Measurements from ENCODE around the gene CEP112. TPM values are rescaled to one million over a fixed set of nuclear protein-coding genes. Genes with fewer than 3 reads are reported as not detected.
A peak's percentile ranks its signal among the peaks of the same experiment; 100 is the strongest.

Gene CEP112
- total RNA-seq, 1 donor from 2014 or later, result 9.7 TPM

DNA sequence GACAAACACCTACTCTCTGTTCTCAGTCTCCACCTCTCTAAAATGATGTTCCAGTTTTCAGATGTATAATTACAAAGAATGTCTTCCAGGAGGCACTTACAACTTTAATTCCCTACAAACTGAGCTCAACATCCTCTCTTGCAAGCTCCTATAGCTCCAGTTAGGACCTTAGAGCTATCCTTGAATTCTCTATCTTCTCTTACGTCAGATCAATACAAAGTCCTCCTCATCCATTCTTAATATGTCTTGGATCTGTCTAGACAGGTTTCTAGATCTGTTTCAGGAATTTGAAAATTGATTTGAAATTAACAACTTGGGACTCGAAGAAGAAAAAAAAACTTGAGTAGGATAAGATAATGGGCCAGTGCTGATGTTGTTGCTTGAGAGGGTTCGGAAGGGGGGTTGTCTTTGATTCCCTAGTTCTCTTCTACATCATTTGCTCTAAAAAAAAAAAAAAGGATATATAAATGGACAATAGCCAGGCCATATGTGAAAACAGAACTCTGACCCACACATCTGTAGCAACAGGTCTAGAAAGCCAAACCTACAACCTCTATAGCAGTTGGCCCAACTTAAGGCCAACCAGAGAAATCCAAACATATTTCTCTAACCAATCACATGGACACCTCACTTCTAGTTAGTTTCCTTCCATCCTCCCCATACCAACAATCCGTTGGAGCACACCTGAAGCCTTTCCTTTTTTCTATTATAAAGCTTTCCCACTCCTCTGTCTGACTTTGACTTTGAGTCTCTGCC, 38.0 kb upstream of the CEP112 start:
- Histone ChIP-seq H3K4me1 (no peaks in the 10 kb centered on the region), H3K4me3 (no peak overlapping the region), H3K79me2 (ENCODE audit: low read depth) (no peaks in the 10 kb centered on the region), H4K20me1 (ENCODE audit: low read depth) (no peaks in the 10 kb centered on the region), H2AFZ (replicated peaks) (no peak overlapping the region), H3K36me3 (no peaks in the 10 kb centered on the region), H3K4me2 (no peak overlapping the region), H3K27ac (no peak overlapping the region), H3K27me3 (no peaks in the 10 kb centered on the region), H3K9me3 (ENCODE audit: low read depth) (no peaks in the 10 kb centered on the region), H3F3A (ENCODE audit: low read depth) (no peaks in the 10 kb centered on the region), H3K9ac (no peak overlapping the region)
- Mint-ChIP-seq H3K27me3 (ENCODE audit: insufficient read depth, low read depth) (peaks cover 6% of the 10 kb centered on the region), H3K4me3 (no peak overlapping the region), H3K4me1 (no peaks in the 10 kb centered on the region), H3K9me3 (no peaks in the 10 kb centered on the region), H3K27ac (no peak overlapping the region), H3K36me3 (no peaks in the 10 kb centered on the region)
- no peak for DNase-seq (ENCODE audit: low spot score)
- TF ChIP-seq CTCF (IDR thresholded peaks at IDR 0.05) (no peak), EZH2phosphoT487 (IDR thresholded peaks at IDR 0.05) (no peak), EZH2 (IDR thresholded peaks at IDR 0.05) (no peak)

- Mint-ChIP-seq H3K9me3 (no peaks in the 10 kb centered on the region), H3K4me3 (no peak within 1 kb of the TSS), H3K27ac (no peak within 1 kb of the TSS), H3K4me1 (no peaks in the 10 kb centered on the region), H3K27me3 (ENCODE audit: insufficient read depth, low read depth) (peaks cover 6% of the 10 kb centered on the region), H3K36me3 (no peaks in the 10 kb centered on the region)
- no peak within 1 kb of the TSS for H3K4me3 ChIP-seq
- no peak within 1 kb of the TSS for H3K27ac ChIP-seq
- no peaks in the 10 kb centered on the region for H3K27me3 ChIP-seq
- H3K9me3 ChIP-seq (ENCODE audit: low read depth), result no peaks in the 10 kb centered on the region
- no peaks in the 10 kb centered on the region for H3K36me3 ChIP-seq
- no peak for TF ChIP-seq CTCF (IDR thresholded peaks at IDR 0.05)
- H3K4me2 ChIP-seq, result no peak within 1 kb of the TSS
- no peaks in the 10 kb centered on the region for H4K20me1 ChIP-seq (ENCODE audit: low read depth)
- no peaks in the 10 kb centered on the region for H3K4me1 ChIP-seq
- H3K79me2 ChIP-seq (ENCODE audit: low read depth), result no peaks in the 10 kb centered on the region
- no peak for DNase-seq (ENCODE audit: low spot score)
- no peak within 1 kb of the TSS for H2AFZ ChIP-seq (replicated peaks)
- no peak within 1 kb of the TSS for H3K9ac ChIP-seq
- H3F3A ChIP-seq (ENCODE audit: low read depth), result no peaks in the 10 kb centered on the region
These were observed 37.2 kb upstream of the CEP112 start, which contains the start of gene APOH for GRCh38 chr17:66228887-66229782. Gene APOH, minus strand, starts transcription at chr17:66229415. Its CDS starts 36 bp downstream, at chr17:66229379.

GRCh38 chr17:66227212-66228045, 35.5 kb upstream of the CEP112 start:
- no peaks in the 10 kb centered on the region for H3K27me3 ChIP-seq
- H3K9ac ChIP-seq, result no peak overlapping the region
- H3K9me3 Mint-ChIP-seq, result no peaks in the 10 kb centered on the region
- H3K4me2 ChIP-seq, result no peak overlapping the region
- peak overlapping the region; percentile 35 for H2AFZ ChIP-seq (replicated peaks)
- no peaks in the 10 kb centered on the region for H3K4me1 ChIP-seq
- no peaks in the 10 kb centered on the region for H3F3A ChIP-seq (ENCODE audit: low read depth)
- no peaks in the 10 kb centered on the region for H3K79me2 ChIP-seq (ENCODE audit: low read depth)
- no peak overlapping the region for H3K4me3 ChIP-seq
- no peak overlapping the region for H3K4me3 Mint-ChIP-seq
- TF ChIP-seq CTCF (IDR thresholded peaks at IDR 0.05) (no peak), EZH2 (IDR thresholded peaks at IDR 0.05) (no peak), EZH2phosphoT487 (IDR thresholded peaks at IDR 0.05) (no peak)
- no peaks in the 10 kb centered on the region for H3K9me3 ChIP-seq (ENCODE audit: low read depth)
- no peak for DNase-seq (ENCODE audit: low spot score)
- H3K27ac Mint-ChIP-seq, result no peak overlapping the region
- no peaks in the 10 kb centered on the region for H3K36me3 ChIP-seq
- H4K20me1 ChIP-seq (ENCODE audit: low read depth), result no peaks in the 10 kb centered on the region
- H3K27ac ChIP-seq, result no peak overlapping the region
- peaks cover 6% of the 10 kb centered on the region for H3K27me3 Mint-ChIP-seq (ENCODE audit: insufficient read depth, low read depth)
- H3K36me3 Mint-ChIP-seq, result no peaks in the 10 kb centered on the region
- H3K4me1 Mint-ChIP-seq, result no peaks in the 10 kb centered on the region

Data from neural progenitor cell (in vitro differentiated cells).